Heart left ventricle (tissue), 16 donors: ENCODE data around the gene CD81. TPM values are rescaled to one million over a fixed set of nuclear protein-coding genes. Genes with fewer than 3 reads are reported as not detected.

Source experiments
- ATAC-seq, 4 donors: fragments of 200-7000 bp; cut with Tn5 transposase; one replicate each; pipeline ENCODE4 v1.9.1; 2020 to 2022; ENCODE audit warnings: moderate library complexity in 4 of 4, mild to moderate bottlenecking in 3 of 4, moderate number of reproducible peaks in 1 of 4
- DNase-seq, 5 donors: peaks; one replicate each; pipeline ENCODE4 v3.0.0-alpha.2; 2020
- H3K27ac ChIP-seq, 12 donors: fragments of 200-600 bp; sonication (generic) in 4 of 12; one replicate each; pipeline versions ENCODE4 v1.5.0 to v1.8.0; 2016 to 2022; ENCODE audit warnings: mild to moderate bottlenecking in 2 of 12
- H3K27me3 ChIP-seq, 9 donors: fragments of 200-600 bp; sonication (generic) in 2 of 9; one replicate each; pipeline versions ENCODE4 v1.5.1 to v1.8.0; 2016 to 2022; ENCODE audit warnings: mild to moderate bottlenecking in 3 of 9
- H3K36me3 ChIP-seq, 9 donors: fragments of 200-600 bp; sonication (generic) in 2 of 9; one replicate each; pipeline versions ENCODE4 v1.5.0 to v1.8.0; 2018 to 2022; ENCODE audit warnings: mild to moderate bottlenecking in 2 of 9
- H3K4me1 ChIP-seq, 12 donors: fragments of 200-600 bp; sonication (generic) in 4 of 12; one replicate each; pipeline versions ENCODE4 v1.5.0 to v1.8.0; 2016 to 2022; ENCODE audit warnings: mild to moderate bottlenecking in 3 of 12
- H3K4me3 ChIP-seq, 12 donors: fragments of 200-600 bp; sonication (generic) in 4 of 12; one replicate each; pipeline versions ENCODE4 v1.5.0 to v1.8.0; 2017 to 2022; ENCODE audit warnings: mild to moderate bottlenecking in 9 of 12, moderate library complexity in 4 of 12
- H3K9me3 ChIP-seq, 12 donors: fragments of 200-600 bp; sonication (generic) in 4 of 12; one replicate each; pipeline versions ENCODE4 v1.5.0 to v1.8.0; 2016 to 2022; ENCODE audit warnings: mild to moderate bottlenecking in 1 of 12
- CTCF ChIP-seq, 12 donors: fragments of 200-600 bp; sonication (generic) in 4 of 12; IDR thresholded peaks; one replicate each; pipeline versions ENCODE4 v1.5.0 to v1.8.0; 2018 to 2022; ENCODE audit warnings: antibody characterized with exemption in 12 of 12, mild to moderate bottlenecking in 5 of 12
- POLR2A ChIP-seq, 2 donors: fragments of 450-650 bp; IDR thresholded peaks; one replicate each; pipeline ENCODE4 v1.6.1; 2017; ENCODE audit warnings: antibody characterized with exemption in 2 of 2, mild to moderate bottlenecking in 2 of 2, moderate library complexity in 2 of 2
- WGBS, 4 donors: extraction: QIAGEN DNeasy Blood & Tissue Kit in 2 of 4; methylation state at CpG; one replicate each; pipeline versions ENCODE4 v1.1.5 to v1.1.7; 2013 to 2018; 5-methylcytosine and 5-hydroxymethylcytosine counted together
- intact Hi-C, 10 donors: fragments of 100-400 bp; cut with DNase I; formaldehyde crosslinking; loops; one replicate each; pipeline versions ENCODE4 v1.11.1 to v1.14.2; 2022
- polyA plus RNA-seq, 2 donors: library from polyadenylated mRNA; stranded (reverse); fragments of 200-250 nt; gene quantifications; one replicate each; pipeline ENCODE4 v1.2.3, GENCODE V29; 2013
- total RNA-seq, 9 donors: library from RNA; depleted of rRNA in 2 of 9; stranded (reverse); fragments of >200 nt in 2 of 9; fragmentation: NEBNext Ultra II Directional in 3 of 9; extraction: Animal tissue kit (Norgen Biotek cat#: 25700) in 3 of 9; gene quantifications; one replicate each; pipeline versions ENCODE4 v1.1.0 to v1.2.4, GENCODE V29; 2016 to 2023
- donor health status: ischemic (EF 13 %, LVEDD 7.1; RV severe dilation, severe dysfunction).
- donor health status: healthy with polysubstance abuse.
- donor health status: DM: no; HTN: yes; CAD: no.
- donor health status: DM: no; HTN: no; CAD: no.
- donor health status: ischemic (EF 25% LVEDD 6.9; RV normal size, moderate dysfunction).
- donor health status: ischemic (EF 25% LVEDD 5.7; RV mildly dilated, moderate dysfunction).
- donor health status: healthy.
- donor health status: DM: yes; HTN: yes; CAD: no.
- donor health status: ischemic (EF 35%, LVEDD 5.7; RV mildly dilated, moderate dysfunction).
- donor health status: nonischemic (EF 11% LVEDD 7.7; RV severe dilation, severe dysfunction).
- donor health status: DM: yes; HTN: yes; CAD: no.
- donor health status: PGD.
- donor health status: ischemic (EF 29% LVEDD 5.4; RV normal size, mild dysfunction).
- donor health status: nonischemic (EF 23%, LVEDD 6.1; RV moderate dilation, normal function).

The CD81 gene
- total and polyA plus RNA-seq, 11 donors, result 277 to 994 (median 518) TPM

GRCh38 chr11:2433106-2433925 lies 56.2 kb downstream of the CD81 start:
- Histone ChIP-seq H3K27me3 (no peaks in the 10 kb centered on the region), H3K4me3 (no peak overlapping the region), H3K9me3 (no peaks in the 10 kb centered on the region), H3K4me1 (no peaks in the 10 kb centered on the region), H3K36me3 (no peaks in the 10 kb centered on the region), H3K27ac (no peak overlapping the region)
- ATAC-seq, result peak in 2 of 4 donors; percentile 7 to 27
- peak in 2 of 5 donors; percentile 17 to 46 for DNase-seq
- TF ChIP-seq CTCF (IDR thresholded peaks at IDR 0.05), result no peak
- TF ChIP-seq POLR2A (IDR thresholded peaks at IDR 0.05), result no peak
- 89 to 90% (median 90%) methylated on average over 10 to 22 of the region's 22 CpGs for WGBS, 4 donors
- intact Hi-C loops, result loop anchor here in 1 of 10 donors (2.0 kb wide), 1 partner anchor 461 kb away; no protein-coding TSS in a partner anchor

- DNase-seq (peak in 1 of 5 donors; percentile 41), ATAC-seq (peak in 1 of 4 donors; percentile 6)
- no peak for TF ChIP-seq CTCF (IDR thresholded peaks at IDR 0.05)
- no peak for TF ChIP-seq POLR2A (IDR thresholded peaks at IDR 0.05)
- H3K27ac ChIP-seq, result no peak overlapping the region
- no peaks in the 10 kb centered on the region for H3K9me3 ChIP-seq
- H3K4me3 ChIP-seq, result no peak overlapping the region
- H3K27me3 ChIP-seq, result no peaks in the 10 kb centered on the region
- WGBS, 4 donors, result 81 to 96% (median 94%) methylated on average over 8 of the region's 8 CpGs
- H3K4me1 ChIP-seq, result no peaks in the 10 kb centered on the region
- H3K36me3 ChIP-seq, result no peaks in the 10 kb centered on the region
- intact Hi-C loops, result no loop called here
Observed at GRCh38 chr11:2434008-2434407, 56.9 kb downstream of the CD81 start.

- ATAC-seq (no peak), DNase-seq (peak in 1 of 5 donors; percentile 29)
Observed at GRCh38 chr11:2434506-2435255, 57.6 kb downstream of the CD81 start.

More at GRCh38 chr11:2434506-2435255, 57.6 kb downstream of the CD81 start:
- no peak for TF ChIP-seq POLR2A (IDR thresholded peaks at IDR 0.05)
- TF ChIP-seq CTCF (IDR thresholded peaks at IDR 0.05), result no peak
- no peaks in the 10 kb centered on the region for H3K36me3 ChIP-seq
- no peaks in the 10 kb centered on the region for H3K4me1 ChIP-seq
- peaks cover 0 to under 1% (median 0%) of the 10 kb centered on the region in 12 donors for H3K9me3 ChIP-seq
- intact Hi-C loops, result no loop called here
- H3K27ac ChIP-seq, result no peak overlapping the region
- H3K4me3 ChIP-seq, result no peak overlapping the region
- no peaks in the 10 kb centered on the region for H3K27me3 ChIP-seq
- 83 to 88% (median 86%) methylated on average over 11 of the region's 11 CpGs for WGBS, 4 donors
